ENCODE results near the gene SPEM3. TPM values are rescaled to one million over a fixed set of nuclear protein-coding genes. Genes with fewer than 3 reads are reported as not detected.
A peak's percentile ranks its signal among the peaks of the same experiment; 100 is the strongest.

SPEM3 gene
- polyA plus RNA-seq, 3 donors = not detected

DNA sequence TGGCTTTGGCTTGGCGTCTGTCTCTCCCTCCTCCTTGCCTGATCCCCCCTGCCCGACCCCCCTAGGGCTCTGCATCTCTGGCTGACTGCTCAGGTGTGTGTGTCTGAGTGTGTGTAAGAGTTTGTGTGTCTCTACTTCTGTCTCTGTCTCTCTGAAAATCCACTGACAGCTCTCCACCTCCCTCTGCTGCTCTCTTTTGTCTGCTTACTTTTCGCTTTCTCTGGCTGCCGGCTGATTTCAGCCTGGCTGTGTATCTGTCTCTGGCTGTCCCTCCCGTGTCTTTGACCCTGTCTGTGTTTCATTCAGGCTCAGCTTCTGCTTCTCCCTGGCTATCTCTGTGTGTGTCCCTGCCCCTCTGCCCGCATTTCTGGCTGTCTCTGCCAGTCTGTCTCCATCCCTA, 12.3 kb upstream of the SPEM3 start:
- WGBS (ENCODE audit: insufficient coverage) = 94% methylated on average over 4 of the region's 6 CpGs
- peak overlapping the region in 1 of 7 donors; percentile 32 for H3K27ac Mint-ChIP-seq

DNA sequence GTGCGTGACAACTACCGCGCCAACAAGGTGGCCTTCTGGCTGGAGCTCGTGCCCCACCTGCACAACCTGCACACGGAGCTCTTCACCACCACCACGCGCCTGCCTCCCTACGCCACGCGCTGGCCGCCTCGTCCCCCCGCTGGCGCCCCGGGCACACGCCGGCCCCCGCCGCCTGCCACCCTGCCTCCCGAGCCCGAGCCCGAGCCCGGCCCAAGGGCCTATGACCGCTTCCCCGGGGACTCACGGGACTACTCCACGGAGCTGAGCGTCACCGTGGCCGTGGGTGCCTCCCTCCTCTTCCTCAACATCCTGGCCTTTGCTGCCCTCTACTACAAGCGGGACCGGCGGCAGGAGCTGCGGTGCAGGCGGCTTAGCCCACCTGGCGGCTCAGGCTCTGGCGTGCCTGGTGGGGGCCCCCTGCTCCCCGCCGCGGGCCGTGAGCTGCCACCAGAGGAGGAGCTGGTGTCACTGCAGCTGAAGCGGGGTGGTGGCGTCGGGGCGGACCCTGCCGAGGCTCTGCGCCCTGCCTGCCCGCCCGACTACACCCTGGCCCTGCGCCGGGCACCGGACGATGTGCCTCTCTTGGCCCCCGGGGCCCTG, 11.5 kb upstream of the SPEM3 start:
- Mint-ChIP-seq H3K9me3 (no peaks in the 10 kb centered on the region), H3K4me3 (no peak overlapping the region), H3K36me3 (no peaks in the 10 kb centered on the region), H3K27ac (no peak overlapping the region), H3K27me3 (ENCODE audit: low read depth in 3 of 3) (peaks cover 1 to 13% (median 7%) of the 10 kb centered on the region in 3 donors), H3K4me1 (no peaks in the 10 kb centered on the region)
- Histone ChIP-seq H3K4me3 (replicated peaks in 1 of 3; ENCODE audit: low read depth in 2 of 3, low read length in 3 of 3) (no peak overlapping the region), H3K4me1 (ENCODE audit: control insufficient read depth in 1 of 2, insufficient read depth in 2 of 2, low read length in 2 of 2) (no peaks in the 10 kb centered on the region), H4K20me1 (ENCODE audit: insufficient read depth, low read length) (no peaks in the 10 kb centered on the region), H3K27me3 (ENCODE audit: control insufficient read depth in 2 of 2, insufficient read depth in 2 of 2, low read length in 2 of 2) (no peaks in the 10 kb centered on the region), H3K9me3 (replicated peaks in 1 of 2; ENCODE audit: control insufficient read depth in 1 of 2, insufficient read depth in 1 of 2, low read length in 2 of 2) (no peaks in the 10 kb centered on the region), H3K4me2 (replicated peaks; ENCODE audit: extremely low read depth, low read length, poor library complexity, severe bottlenecking) (no peak overlapping the region), H3K36me3 (replicated peaks in 1 of 2; ENCODE audit: control insufficient read depth in 1 of 2, insufficient read depth in 2 of 2, low read length in 2 of 2) (no peaks in the 10 kb centered on the region), H3K27ac (ENCODE audit: low read depth in 1 of 2, low read length in 2 of 2) (no peak overlapping the region), H2AFZ (ENCODE audit: insufficient read depth, low read depth, low read length, poor library complexity, severe bottlenecking) (no peak overlapping the region), H3K79me2 (ENCODE audit: insufficient read depth, low read length) (no peaks in the 10 kb centered on the region), H3K9ac (ENCODE audit: insufficient read depth, low read length, poor library complexity, severe bottlenecking) (no peak overlapping the region)
- no peak for DNase-seq
- 96% methylated on average over 47 of the region's 54 CpGs for WGBS (ENCODE audit: insufficient coverage)
- TF ChIP-seq, protein P1, sequence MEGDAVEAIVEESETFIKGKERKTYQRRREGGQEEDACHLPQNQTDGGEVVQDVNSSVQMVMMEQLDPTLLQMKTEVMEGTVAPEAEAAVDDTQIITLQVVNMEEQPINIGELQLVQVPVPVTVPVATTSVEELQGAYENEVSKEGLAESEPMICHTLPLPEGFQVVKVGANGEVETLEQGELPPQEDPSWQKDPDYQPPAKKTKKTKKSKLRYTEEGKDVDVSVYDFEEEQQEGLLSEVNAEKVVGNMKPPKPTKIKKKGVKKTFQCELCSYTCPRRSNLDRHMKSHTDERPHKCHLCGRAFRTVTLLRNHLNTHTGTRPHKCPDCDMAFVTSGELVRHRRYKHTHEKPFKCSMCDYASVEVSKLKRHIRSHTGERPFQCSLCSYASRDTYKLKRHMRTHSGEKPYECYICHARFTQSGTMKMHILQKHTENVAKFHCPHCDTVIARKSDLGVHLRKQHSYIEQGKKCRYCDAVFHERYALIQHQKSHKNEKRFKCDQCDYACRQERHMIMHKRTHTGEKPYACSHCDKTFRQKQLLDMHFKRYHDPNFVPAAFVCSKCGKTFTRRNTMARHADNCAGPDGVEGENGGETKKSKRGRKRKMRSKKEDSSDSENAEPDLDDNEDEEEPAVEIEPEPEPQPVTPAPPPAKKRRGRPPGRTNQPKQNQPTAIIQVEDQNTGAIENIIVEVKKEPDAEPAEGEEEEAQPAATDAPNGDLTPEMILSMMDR (IDR thresholded peaks at IDR 0.05) = no peak
- intact Hi-C loops (cut with micrococcal nuclease) = no loop called here

More for the DNA sequence above, 12.3 kb upstream of the SPEM3 start:
- no peaks in the 10 kb centered on the region for H3K4me1 Mint-ChIP-seq
- Histone ChIP-seq H3K27ac (ENCODE audit: low read depth in 1 of 2, low read length in 2 of 2) (no peak overlapping the region), H3K9ac (ENCODE audit: insufficient read depth, low read length, poor library complexity, severe bottlenecking) (no peak overlapping the region), H4K20me1 (ENCODE audit: insufficient read depth, low read length) (no peaks in the 10 kb centered on the region), H3K36me3 (replicated peaks in 1 of 2; ENCODE audit: control insufficient read depth in 1 of 2, insufficient read depth in 2 of 2, low read length in 2 of 2) (no peaks in the 10 kb centered on the region), H3K79me2 (ENCODE audit: insufficient read depth, low read length) (no peaks in the 10 kb centered on the region), H3K27me3 (ENCODE audit: control insufficient read depth in 2 of 2, insufficient read depth in 2 of 2, low read length in 2 of 2) (no peaks in the 10 kb centered on the region), H3K9me3 (replicated peaks in 1 of 2; ENCODE audit: control insufficient read depth in 1 of 2, insufficient read depth in 1 of 2, low read length in 2 of 2) (no peaks in the 10 kb centered on the region), H3K4me2 (replicated peaks; ENCODE audit: extremely low read depth, low read length, poor library complexity, severe bottlenecking) (no peak overlapping the region), H2AFZ (ENCODE audit: insufficient read depth, low read depth, low read length, poor library complexity, severe bottlenecking) (no peak overlapping the region), H3K4me3 (replicated peaks in 1 of 3; ENCODE audit: low read depth in 2 of 3, low read length in 3 of 3) (no peak overlapping the region), H3K4me1 (ENCODE audit: control insufficient read depth in 1 of 2, insufficient read depth in 2 of 2, low read length in 2 of 2) (no peaks in the 10 kb centered on the region)
- intact Hi-C loops (cut with micrococcal nuclease) = no loop called here
- H3K9me3 Mint-ChIP-seq = no peaks in the 10 kb centered on the region
- no peaks in the 10 kb centered on the region for H3K36me3 Mint-ChIP-seq
- no peak for DNase-seq
- H3K4me3 Mint-ChIP-seq = no peak overlapping the region
- TF ChIP-seq, protein P1 (IDR thresholded peaks at IDR 0.05) = no peak
- peaks cover 1 to 14% (median 7%) of the 10 kb centered on the region in 3 donors for H3K27me3 Mint-ChIP-seq (ENCODE audit: low read depth in 3 of 3)
